ENCODE measurements around the gene LGALS4.
"Not testable (repeated sequence)": the region's sequence is repeated elsewhere in the genome, so short reads cannot be mapped to it uniquely, and the experiment has no call there.

Gene LGALS4

DNA sequence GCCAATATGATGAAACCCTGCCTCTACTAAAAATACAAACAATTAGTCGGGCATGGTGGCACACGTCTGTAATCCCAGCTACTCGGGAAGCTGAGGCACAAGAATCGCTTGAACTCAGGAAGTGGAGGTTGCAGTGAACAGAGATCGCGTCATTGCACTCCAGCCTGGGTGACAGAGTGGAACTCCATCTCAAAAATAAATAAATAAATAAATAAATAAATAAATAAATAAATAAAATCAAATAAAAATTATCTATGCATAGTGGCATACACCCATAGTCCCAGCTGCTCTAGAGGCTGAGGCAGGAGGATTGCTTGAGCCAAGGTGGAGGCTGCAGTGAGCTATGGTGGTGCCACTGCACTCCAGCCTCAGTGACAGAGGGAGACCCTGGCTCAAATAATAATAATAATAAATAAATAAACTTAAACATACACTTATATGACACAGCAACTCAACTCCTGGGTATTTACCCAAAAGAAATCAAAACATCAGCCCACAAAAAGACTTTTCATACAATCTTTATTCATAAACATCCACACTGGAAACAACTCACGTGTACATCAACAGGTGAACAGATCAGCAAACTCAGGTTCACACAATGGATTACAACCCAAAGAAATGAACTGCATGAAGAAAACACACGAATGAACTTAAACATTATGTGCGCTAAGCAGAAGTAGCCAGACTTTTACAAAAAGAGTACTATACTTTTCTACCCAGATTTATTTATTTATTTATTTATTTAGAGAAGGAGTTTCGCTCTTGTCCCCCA lies 46.3 kb downstream of the LGALS4 start:
- no peak for DNase-seq

DNA sequence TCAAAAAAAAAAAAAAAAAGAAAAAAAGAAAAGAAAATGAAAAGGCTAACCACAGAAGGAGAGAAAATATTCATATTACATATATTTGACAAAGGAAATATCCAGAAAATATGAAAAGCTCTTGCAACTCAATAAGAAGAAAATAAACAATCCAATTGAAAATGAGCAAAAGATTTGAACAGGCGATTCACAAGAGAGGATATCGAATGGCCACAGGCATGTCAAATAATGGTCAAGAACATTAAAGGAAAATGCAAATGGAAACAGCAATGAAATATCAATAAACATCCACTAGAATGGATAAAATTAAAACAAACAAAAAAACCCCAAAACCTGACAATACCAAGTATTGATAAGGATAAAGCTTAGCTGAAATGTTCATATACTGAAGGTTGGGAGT lies 47.5 kb downstream of the LGALS4 start:
- DNase-seq: no peak

DNA sequence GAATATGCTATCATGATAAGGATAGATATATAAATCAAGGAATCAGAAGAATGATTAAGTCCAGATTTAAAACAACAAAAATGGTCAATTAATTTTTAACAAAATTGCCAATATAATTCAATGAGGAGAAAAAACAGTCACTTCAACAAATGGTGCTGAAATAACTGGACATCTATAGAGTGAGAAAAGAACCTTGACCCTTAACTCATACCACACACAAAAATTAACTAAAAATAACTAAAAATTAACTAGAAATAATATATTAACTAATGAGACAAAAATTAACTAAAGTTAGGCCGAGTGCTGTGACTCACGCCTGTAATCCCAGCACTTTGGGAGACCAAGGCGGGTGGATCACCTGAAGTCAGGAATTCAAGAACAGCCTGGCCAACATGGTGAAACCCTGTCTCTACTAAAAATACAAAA lies 48.9 kb downstream of the LGALS4 start:
- no peak for DNase-seq

DNA sequence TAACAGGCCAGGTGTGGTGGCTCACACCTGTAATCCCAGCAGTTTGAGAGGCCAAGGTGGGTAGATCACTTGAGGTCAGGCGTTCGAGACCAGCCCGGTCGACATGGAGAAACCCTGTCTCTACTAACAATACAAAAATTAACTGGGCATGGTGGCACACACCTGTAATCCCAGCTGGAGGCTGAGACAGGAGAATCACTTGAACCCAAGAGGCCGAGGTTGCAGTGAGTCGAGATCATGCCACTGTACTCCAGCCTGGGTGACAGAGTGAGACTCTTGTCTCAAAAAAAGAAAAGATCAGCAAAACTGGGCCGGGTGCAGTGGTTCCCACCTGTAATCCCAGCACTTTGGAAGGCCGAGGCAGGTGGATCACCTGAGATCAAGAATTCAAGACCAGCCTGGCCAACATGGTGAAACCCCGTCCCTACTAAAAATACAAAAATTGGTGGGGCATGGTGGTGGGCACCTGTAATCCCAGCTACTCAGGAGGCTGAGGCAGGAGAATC lies 50.8 kb downstream of the LGALS4 start:
- DNase-seq: not testable (repeated sequence)

DNA sequence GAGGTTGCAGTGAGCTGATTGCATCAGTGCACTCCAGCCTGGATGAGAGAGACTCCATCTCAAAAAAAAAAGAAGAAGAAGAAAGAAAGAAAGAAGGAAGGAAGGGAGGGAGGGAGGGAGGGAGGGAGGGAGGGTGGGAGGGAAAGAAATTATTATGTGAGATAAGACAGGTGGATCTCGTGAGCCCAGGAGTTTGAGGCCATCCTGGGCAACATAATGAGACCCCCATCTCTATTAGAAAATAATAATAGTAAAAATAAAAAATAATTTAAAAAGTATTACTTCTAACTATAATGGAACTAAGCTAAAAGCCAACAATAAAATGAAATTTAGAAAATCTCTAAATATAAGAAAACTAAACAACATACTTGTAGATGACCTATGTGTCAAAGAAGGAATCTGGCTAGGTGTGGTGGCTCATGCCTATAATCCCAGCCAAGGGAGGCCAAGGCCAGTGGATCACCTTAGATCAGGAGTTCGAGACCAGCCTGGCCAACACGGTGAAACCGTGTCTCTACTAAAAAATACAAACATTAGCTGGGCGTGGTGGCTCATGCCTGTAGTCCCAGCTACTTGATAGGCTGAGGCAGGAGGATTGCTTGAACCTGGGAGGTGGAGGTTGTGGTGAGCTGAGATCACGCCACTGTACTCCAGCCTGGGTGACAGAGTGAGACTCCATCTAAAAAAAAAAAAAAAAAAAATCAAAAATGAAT lies 51.8 kb downstream of the LGALS4 start:
- not testable (repeated sequence) for DNase-seq

DNA sequence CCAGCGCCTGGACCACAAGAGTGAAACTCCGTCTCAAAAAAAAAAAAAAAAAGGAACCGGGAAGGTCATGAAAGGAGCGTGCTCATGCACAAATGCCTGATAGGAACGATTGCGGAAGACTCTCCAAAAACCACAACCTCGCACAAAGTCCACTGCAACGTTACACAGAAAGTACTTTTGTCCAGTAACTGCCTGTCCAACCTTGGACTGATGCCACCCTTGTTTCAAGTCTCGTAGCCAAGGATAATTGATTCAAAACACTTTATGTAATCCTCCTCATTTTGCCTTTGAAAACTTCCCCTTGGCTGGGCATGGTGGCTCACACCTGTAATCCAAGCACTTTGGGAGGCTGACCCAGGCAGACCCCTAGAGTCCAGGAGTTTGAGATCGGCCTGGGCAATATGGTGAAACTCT lies 53.1 kb downstream of the LGALS4 start:
- DNase-seq: no peak

DNA sequence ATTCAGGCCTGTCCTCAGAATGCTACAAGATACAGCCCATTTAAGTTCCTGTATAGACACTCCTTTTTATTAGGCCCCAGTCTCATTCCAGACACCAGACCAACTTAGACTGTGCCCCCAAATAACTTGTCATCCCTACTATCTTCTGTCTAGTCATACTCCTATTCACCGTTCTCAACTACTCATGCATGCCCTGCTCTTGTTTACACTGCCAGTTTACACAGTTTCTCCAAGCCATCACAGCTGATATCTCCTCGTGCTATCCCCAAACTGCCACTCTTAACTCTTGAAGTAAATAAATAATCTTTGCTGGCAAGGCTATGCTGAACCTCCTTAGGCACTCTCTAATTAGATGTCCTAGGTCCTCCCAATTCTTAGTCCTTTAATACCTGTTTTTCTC lies 58.5 kb downstream of the LGALS4 start:
- not testable (repeated sequence) for DNase-seq

DNA sequence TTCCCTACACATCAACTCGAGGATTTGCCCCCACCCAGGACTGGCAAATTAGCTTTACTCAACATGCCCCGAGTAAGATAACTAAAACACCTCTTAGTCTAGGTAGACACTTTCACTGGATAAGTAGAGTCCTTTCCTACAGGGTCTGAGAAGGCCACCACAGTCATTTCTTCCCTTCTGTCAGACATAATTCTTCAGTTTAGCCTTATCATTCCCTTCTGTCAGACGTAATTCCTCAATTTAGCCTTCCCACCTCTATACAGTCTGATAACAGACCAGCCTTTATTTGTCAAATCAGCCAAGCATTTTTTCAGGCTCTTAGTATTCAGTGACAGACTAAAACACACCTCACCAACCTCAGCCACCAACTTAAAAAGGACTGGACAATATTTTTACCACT lies 59.0 kb downstream of the LGALS4 start:
- DNase-seq: not testable (repeated sequence)

Data from T-helper 1 cell (primary cell).